GM18498 (cell line): ENCODE results near the gene ANKS1A.

ENCODE experiments used
- ATAC-seq: cut with Tn5 transposase; IDR thresholded peaks from one replicate; pipeline ENCODE4 v1.9.1; 2021; ENCODE audit warnings: mild to moderate bottlenecking, moderate library complexity; ENCODE audit not compliant: unreplicated experiment

The ANKS1A gene

GRCh38 chr6:35063701-35064280 is 174.7 kb downstream of the ANKS1A start:
- ATAC-seq, result no peak

DNA sequence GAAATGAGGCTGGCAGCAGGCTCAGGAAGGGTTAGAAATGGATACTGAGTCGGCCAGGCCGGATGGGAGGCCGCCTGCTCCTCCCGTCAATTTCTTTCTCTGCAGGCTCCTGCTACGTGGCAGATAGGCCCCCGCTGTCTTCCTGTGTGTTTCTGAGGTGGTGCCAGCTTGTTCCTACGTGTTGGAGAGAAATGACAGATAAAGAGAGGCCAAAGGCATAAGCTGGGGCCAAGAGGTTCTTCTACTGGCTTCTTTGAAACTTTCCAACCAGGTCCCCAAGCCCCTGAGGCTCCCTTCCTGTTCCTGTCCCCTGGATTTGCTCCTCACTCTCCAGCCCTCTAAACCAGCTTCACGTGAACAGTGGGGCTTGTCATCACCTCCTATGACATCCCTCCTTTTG is 175.2 kb downstream of the ANKS1A start:
- ATAC-seq, result no peak

DNA sequence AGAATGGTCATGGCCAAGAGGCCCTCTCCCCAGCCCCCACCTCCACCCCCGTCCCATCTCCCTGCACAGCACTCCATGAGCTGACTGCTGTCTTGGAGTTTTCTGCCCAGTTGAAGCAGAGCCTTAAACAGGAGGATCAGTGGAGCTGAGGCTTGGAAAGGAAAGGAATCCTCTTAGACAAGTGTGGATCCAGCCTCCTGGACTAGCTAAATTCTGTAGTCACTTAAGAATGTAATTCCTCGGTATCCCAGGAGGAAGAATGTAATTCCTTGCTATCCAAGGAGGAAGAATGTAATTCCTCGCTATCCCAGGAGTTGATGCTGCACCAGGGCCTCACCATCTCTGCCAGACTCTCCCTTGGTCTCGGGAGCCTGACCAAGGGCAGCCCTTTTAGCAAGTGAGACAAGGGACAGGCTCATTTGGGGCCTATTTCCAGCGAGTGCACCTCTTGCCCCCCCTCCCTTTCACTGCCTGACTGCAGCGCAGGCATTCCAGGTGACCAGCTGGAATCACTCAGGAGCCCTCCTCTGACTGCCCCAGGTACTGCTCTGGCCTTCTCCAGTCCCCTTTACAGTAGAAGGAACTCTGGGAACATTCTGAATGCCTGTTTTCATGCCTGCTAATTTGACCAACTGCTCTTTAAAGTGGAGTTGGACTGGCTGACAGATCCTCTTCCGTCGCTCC is 175.8 kb downstream of the ANKS1A start:
- ATAC-seq, result no peak

GRCh38 chr6:35065441-35065800 is 176.4 kb downstream of the ANKS1A start:
- no peak for ATAC-seq

DNA sequence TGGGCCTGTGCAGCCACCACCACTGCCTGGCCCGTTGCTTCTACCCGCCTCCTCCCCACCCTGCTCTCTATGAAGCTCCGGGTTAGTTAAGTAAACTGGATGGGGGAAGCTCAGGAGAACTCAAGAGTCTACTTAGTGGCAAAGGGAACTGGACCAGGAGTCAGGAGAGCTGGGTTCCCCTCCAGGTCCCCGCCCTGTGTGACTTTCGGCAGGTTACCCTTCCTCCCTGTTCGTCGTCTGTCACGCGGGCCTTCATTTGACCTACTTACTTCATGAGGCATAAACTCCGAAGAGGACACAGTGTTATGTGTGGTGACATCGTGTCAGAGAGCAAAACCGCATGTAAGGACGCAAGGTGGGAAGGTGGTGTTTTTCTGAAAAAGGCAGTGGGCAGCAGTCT is 176.8 kb downstream of the ANKS1A start:
- ATAC-seq, result no peak

GRCh38 chr6:35067234-35067633 is 178.2 kb downstream of the ANKS1A start:
- no peak for ATAC-seq

DNA sequence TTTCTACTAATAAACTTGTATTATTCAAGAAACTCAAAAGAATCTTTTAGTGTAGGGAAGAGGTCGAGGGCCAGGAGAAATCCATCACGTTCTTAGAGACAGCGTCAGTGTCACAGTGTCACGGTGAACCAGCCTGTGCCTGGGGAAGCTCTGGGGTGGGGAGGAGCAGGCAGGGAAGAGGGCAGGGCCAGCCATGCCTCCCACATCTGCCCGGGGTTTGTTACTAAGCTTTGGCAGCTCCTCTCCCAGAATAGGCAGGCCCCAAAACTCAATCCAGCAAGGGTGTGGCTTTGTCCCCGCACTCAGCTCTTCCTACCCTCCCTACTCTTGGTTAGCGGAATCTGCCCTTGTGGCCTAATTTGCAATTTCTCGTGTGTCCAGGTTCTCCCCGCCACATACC is 179.2 kb downstream of the ANKS1A start:
- no peak for ATAC-seq

DNA sequence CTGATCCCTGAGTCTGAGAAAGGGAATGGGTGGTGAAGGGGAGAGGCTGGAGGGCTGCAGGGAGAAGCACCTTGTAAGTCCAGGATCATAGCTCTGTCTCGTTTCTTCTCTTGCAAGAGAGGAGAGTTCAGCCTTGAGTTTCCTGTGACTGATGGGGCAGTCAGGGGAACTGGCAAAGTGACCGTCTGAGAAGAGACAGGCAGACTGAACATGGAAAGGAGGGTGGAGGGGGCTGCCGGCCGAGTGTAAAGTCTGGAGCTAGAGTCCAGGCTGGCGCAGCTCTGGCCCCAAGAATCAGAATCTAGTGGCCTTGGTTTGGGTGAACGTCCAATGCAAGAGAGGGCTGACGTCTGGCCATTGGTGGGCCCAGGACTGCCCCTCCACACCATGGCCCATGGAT is 179.6 kb downstream of the ANKS1A start:
- ATAC-seq, result no peak

DNA sequence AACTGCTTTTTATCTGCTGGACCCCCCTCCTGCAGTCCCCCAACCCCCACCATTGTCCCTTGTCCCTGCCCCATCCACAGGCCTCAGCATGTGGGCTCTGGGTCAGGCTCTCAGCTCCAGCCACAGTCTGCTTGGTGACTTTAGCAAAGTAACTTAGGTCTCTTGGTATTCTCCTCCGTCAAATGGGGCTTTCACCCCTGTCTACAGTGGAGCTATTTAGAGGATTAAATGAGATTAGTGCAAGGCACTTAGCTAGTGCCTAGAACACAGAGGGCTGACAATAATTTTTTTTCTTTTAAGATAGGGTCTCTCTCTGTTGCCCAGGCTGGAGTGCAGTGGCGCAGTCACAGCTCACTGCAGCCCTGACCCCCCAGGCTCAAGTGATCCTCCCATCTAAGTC is 180.2 kb downstream of the ANKS1A start:
- no peak for ATAC-seq

GRCh38 chr6:35070111-35070510 is 181.1 kb downstream of the ANKS1A start:
- no peak for ATAC-seq

DNA sequence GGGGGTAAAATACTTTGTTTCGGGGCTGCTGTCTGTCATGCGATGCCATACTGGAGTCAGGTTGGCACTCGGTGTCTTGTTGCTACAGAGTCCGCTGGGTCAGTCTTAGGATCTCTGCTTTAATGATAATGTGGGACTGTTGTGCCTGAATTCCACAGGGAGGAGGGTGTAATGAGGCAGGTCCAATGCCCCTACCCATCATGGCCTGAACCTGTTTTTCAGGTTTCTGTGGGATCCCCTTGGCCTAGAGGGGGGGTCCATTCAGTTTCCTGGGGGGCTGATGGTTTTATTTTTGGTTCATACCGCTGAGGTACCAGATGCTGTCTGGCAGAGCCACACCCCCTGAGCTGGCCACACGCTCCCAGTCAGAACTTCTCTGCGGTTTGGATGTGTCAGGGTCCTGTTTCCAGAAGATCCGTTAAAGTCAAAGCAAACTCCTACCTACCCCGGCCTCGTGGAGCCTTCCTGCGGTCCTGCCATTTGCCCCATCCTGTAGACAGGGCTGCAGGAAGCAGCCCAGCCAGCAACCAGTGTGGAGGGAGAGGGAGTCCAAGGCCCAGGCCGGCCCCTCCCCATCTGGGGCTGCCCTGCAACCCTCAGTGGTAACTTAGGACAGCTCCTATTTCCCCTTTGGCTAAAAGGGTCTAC is 182.4 kb downstream of the ANKS1A start:
- ATAC-seq, result no peak

DNA sequence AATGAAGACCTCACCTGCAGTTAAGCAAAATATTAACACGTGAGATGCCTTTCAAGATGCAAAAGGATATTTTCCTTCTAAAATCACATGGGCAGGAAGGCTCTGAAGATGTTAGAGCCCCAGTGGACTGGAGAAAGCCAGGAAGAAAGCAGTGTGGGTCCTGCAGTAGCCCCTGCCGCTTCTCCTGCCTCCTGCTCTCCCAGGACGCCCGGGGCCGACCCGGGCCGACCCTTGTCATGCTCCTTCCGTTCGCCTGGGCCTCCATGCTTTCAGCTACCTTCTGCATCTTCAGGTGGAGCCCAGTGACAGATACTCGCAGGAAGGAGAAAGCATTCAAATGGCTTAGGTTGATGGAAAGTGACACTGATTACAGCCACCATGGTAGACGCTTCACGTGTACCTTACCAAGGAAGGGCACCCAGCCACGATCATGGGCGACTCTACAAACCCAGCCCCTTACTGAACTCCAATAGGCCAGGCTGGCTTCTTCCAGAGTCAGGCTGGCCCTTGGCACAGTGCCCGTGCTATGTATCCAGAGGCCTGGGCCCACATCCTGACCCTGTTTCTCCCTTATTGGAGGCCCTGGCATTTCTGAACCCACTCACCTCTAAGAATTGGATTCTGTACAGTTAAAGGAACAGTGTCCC is 183.1 kb downstream of the ANKS1A start:
- no peak for ATAC-seq

- no peak for ATAC-seq
Observed at GRCh38 chr6:35072698-35073055, 183.6 kb downstream of the ANKS1A start.

DNA sequence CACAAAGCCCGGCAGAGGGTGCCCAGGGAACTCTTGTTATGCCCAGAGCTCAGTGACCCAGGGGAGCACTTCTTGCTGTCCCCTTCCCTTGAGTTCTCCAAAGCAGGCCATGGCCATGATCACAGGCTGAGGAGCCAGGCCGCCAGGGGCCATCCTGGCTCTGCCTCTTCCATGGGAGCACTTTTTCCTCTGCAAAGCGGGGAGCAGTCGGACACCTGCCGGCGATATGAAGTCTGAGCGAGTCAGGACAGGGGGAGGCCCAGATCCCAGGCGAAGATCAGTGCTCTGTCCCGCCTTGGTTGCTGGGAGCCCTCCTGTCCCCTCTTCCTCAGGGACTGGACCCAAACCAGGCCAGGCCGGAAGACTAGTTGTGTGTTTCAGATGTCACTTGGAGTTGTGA is 184.2 kb downstream of the ANKS1A start:
- ATAC-seq, result no peak

DNA sequence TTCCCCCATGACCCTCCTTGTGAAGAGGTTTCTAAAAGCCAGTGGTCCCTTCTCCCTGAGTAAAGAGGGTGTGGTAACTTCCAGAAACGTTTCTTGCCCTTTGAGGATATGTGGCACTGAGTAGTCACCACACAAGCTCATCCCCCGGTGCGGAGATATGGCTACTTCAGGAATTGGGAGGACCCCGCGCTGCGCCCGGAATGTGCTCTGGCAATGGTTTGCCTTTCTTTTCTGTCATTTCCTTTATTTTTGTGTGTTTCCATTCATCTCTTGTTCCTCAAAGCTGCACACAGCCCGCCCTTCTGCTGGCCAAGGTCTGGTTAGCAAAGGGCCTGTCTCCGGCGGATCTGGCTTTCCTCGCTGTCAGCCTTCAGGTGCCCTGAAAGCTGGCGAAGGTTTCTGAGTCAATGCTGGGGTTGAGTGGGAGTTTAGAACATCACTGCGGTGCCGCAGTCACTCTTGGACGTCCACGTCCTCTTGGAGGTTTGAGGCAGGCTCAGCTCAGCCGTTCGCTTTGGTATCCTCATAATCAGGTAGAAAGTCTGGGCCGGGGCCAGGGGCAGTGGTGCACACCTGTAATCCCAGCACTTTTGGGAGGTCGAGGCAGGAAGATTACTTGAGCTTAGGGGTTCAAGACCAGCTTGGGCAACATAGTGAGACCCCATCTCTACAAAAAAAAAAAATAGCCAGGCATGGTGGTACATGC is 184.9 kb downstream of the ANKS1A start:
- ATAC-seq, result no peak

DNA sequence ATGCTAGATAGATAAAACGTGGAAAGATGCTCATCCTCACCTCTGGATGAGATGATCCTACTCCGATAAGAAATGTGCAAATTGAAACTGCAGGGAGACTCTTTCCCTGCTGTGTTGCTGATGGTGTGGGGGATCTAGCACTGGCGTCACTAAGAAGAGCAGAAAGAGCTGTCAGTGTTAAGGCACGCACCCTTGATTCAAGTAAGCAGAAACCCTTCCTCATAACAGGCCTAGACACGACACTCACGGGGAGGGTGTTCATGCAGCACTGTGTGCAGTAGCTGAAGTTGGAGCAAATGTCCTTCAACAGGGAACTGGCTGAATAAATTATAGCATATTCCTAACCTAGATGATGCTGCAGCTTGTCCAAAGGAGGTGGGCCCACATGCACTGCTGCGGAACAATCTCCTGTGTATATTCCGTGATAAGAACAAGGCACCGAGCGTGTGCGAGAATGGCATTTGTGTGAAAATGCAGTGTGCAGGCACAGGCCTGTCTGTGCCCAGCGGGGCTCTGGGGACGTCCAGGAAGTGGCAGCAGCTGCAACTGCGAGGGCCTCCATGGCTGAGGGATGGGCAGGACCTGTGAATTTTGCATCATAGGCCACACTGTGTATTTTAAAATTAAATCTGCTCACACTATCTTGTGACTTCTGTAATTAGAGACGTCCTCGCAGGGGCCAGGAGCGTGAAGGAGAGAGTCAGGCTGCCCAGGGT is 188.1 kb downstream of the ANKS1A start:
- no peak for ATAC-seq

DNA sequence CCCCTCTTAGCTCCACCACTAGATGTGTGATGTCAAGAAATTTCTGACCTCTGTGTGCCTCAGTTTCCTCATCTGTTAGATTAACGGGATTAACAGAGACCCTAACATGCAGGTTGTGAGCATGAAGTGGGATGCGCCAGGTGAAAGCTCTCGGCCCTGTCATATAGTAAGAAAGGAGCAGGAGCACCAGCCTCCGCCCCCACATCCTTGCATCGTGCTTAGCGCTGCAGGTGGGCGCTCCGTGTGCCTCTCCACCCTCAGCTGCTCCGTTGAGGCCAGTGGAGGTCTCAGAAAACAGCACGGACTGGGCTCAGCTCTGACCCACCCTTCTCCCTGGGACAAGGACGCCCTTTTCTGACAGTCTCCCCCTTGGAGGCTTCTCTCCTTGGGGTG is 188.7 kb downstream of the ANKS1A start:
- ATAC-seq, result no peak

GRCh38 chr6:35078226-35078850 is 189.3 kb downstream of the ANKS1A start:
- ATAC-seq, result no peak

DNA sequence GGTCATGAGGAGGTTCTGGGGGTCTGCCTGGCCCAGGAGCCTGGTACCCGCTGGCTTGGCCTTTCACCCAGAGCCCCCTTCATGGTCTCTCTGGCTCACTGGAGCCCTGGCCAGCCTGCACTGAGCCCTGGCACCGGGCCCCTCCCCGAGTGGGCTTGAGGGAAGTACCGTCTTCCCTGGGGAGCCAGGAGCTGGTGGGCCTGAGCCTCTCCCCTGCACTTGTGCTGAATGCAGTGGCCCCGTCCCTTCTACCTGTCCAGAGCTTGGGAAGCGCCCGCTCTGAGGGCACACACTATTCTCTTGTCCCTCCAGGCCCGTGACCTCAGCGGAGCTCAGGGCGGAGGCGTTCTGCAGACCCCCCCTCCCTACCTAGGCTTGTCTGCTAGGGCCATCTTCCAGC is 189.8 kb downstream of the ANKS1A start:
- no peak for ATAC-seq

DNA sequence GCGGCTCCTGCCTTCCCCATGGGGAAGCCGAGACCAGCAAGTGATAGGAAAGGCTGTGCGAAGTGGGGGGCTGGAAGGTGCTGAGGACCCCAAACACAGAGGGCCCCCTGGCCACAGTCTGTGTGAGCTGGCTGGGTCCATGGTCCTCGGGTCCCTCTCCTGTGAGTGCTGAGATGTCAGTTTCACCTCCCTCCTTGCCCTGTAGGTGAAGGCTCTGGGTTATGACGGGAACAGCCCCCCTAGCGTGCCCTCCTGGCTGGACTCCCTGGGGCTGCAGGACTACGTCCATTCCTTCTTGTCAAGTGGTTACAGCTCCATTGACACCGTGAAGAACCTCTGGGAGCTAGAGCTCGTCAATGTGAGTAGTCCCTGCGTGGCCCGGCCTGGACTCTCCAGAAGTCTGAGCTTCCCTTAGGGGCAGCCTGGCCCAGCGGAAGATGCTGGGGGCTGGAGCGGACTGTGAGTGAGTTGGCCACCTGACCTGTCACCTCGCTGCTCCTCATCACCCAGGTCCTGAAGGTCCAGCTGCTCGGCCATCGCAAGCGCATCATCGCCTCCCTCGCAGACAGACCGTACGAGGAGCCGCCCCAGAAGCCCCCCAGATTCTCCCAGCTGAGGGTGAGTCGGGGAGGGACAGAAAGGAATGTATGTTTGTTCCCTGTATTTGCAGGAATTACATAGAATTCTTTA is 190.4 kb downstream of the ANKS1A start:
- no peak for ATAC-seq
